NOMO-1 (cell line): ENCODE results near the gene CFDP1.

Experiments
- DNase-seq, 2 experiments: peaks; one replicate each; lab custom pipeline; 2025; ENCODE audit not compliant: unreplicated experiment in 2 of 2; lab: John Stamatoyannopoulos, UW

Gene CFDP1

GRCh38 chr16:75323933-75324332 is 109.4 kb downstream of the CFDP1 start:
- DNase-seq = no peak

- no peak for DNase-seq
Measured at GRCh38 chr16:75323198-75323597, 110.1 kb downstream of the CFDP1 start.

- DNase-seq = no peak
Measured at GRCh38 chr16:75322740-75323139, 110.6 kb downstream of the CFDP1 start.

- no peak for DNase-seq
Measured at GRCh38 chr16:75320435-75320834, 112.9 kb downstream of the CFDP1 start.

GRCh38 chr16:75319513-75320411 is 113.5 kb downstream of the CFDP1 start:
- peak in 1 of 2 experiments; percentile 37 for DNase-seq

GRCh38 chr16:75318737-75319136 is 114.6 kb downstream of the CFDP1 start:
- no peak for DNase-seq

GRCh38 chr16:75317532-75317931 is 115.8 kb downstream of the CFDP1 start:
- DNase-seq = no peak

GRCh38 chr16:75317101-75317522 is 116.2 kb downstream of the CFDP1 start:
- DNase-seq = peak in 1 of 2 experiments; percentile 23

- no peak for DNase-seq
Measured at GRCh38 chr16:75315539-75316306, 117.6 kb downstream of the CFDP1 start.

- no peak for DNase-seq
Measured at GRCh38 chr16:75312875-75313274, 120.4 kb downstream of the CFDP1 start.

GRCh38 chr16:75311383-75311938 is 121.8 kb downstream of the CFDP1 start:
- no peak for DNase-seq

- DNase-seq = no peak
Measured at GRCh38 chr16:75310541-75310940, 122.8 kb downstream of the CFDP1 start.

GRCh38 chr16:75309899-75310430 is 123.3 kb downstream of the CFDP1 start:
- no peak for DNase-seq

- no peak for DNase-seq
Measured at GRCh38 chr16:75309156-75309555, 124.1 kb downstream of the CFDP1 start.

GRCh38 chr16:75308011-75308410 is 125.3 kb downstream of the CFDP1 start:
- DNase-seq = no peak

- DNase-seq = no peak
Measured at GRCh38 chr16:75307506-75307905, 125.8 kb downstream of the CFDP1 start.

- DNase-seq = peak in 1 of 2 experiments; percentile 23
Measured at GRCh38 chr16:75306099-75306762, 127.1 kb downstream of the CFDP1 start.

- DNase-seq = peak; percentile 88 to 96
Measured at GRCh38 chr16:75305364-75306098, 127.8 kb downstream of the CFDP1 start.

GRCh38 chr16:75304521-75305363 is 128.6 kb downstream of the CFDP1 start:
- no peak for DNase-seq
